Fibroblast of villous mesenchyme (primary cell): ENCODE results near the gene PRELP. TPM values are rescaled to one million over a fixed set of nuclear protein-coding genes. Genes with fewer than 3 reads are reported as not detected.

Source experiments
- DNase-seq: peaks from one replicate; pipeline ENCODE4 v3.0.0-alpha.2; 2010; ENCODE audit warnings: low read depth
- H3K4me3 ChIP-seq: 2 replicates; pipeline ENCODE4 v1.5.1; 2011; ENCODE audit warnings: low read depth, mild to moderate bottlenecking, low read length
- CTCF ChIP-seq: IDR thresholded peaks from 2 replicates; pipeline ENCODE4 v1.5.1; 2012; ENCODE audit warnings: low read depth, mild to moderate bottlenecking, low read length; ENCODE audit not compliant: insufficient read depth
- total RNA-seq: library from RNA; depleted of rRNA; stranded (reverse); fragments of >200 nt; gene quantifications from 2 replicates; pipeline ENCODE4 v1.2.3, GENCODE V29; 2012

PRELP gene
- total RNA-seq, 1 donor, result 0.43 TPM

- DNase-seq, result no peak
- no peak for TF ChIP-seq CTCF
- no peak overlapping the region for H3K4me3 ChIP-seq
Measured at GRCh38 chr1:203473281-203473680, 2.3 kb upstream of the PRELP start.

DNA sequence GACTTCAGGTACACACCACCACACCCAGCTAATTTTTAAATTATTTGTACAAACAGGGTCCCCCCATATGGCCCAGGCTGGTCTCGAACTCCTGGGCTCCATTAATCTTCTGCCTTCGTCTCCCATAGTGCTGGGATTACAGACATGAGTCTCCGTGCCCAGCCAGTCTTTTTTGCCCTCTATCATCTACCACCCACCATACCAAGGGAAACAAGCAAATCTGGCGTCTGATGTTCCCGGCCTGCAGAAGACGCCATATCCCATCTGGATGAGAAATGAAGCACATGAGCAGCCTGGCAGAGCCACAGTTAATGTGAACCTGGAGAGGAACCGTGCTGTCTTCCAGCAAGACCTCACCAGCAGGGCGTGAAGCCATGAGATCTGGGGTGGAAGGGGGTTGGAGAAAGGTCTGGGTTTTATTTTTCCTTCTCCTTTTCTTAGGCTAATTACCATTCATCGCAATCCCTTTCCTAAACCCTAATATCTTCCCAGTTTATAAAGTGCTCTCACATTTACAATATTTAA, 1.8 kb upstream of the PRELP start:
- no peak overlapping the region for H3K4me3 ChIP-seq
- TF ChIP-seq CTCF, result no peak
- no peak for DNase-seq

DNA sequence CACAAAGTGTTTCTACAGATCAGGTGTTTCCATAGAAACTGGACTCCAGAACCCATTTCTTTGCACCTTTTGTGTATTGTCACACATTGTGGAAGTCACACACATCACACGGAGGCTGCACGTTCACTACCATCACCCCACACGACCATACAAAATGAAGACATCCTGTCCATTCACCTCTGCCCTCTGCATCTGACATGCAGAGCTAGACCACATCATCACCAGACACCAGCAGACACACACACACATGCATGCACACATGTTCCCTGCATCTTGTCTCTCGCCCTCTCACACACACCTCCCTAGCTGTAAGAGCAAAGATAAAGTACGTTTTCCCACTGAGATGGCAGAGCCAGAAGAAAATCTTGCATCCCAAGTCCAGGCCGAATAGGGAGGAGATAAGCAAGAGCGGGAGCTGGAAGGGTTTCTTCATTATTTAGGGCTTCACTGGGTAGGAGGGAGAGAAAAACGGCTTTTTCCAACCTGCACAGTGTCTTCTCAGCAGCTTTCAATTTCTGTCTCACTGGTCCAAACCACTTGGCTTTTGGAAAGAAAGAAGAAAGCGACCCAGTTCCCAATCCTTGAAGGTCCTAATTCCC, 709 bp downstream of the PRELP start:
- H3K4me3 ChIP-seq, result no peak overlapping the region
- no peak for TF ChIP-seq CTCF
- DNase-seq, result peak; percentile 6

- H3K4me3 ChIP-seq, result no peak overlapping the region
- TF ChIP-seq CTCF, result no peak
- DNase-seq, result no peak
Measured at GRCh38 chr1:203477748-203478147, 2.1 kb downstream of the PRELP start.

GRCh38 chr1:203478231-203478630, 2.6 kb downstream of the PRELP start:
- H3K4me3 ChIP-seq, result no peak overlapping the region
- no peak for TF ChIP-seq CTCF
- peak; percentile 16 for DNase-seq

DNA sequence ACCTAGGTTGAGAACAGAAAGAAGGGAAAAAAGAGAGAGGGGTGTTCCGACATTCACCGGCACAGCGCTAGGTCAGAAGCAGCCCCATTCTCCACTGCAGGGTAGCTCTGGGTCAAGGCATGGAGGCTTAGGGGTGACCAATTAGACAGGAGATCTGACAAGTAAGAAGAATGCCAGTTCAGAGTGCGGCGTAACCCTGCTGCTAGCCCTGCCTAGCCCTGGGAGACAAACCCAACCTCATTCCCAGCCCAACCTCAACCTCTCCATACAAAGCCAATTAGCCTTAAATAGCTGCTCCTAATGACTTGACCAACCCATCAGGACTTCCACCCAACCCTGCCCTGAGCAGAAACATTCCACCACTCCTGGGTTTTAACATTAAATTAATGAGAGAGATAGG, 3.4 kb downstream of the PRELP start:
- no peak overlapping the region for H3K4me3 ChIP-seq
- no peak for TF ChIP-seq CTCF
- DNase-seq, result no peak

GRCh38 chr1:203479646-203480045, 4.0 kb downstream of the PRELP start:
- peak; percentile 23 for DNase-seq
- TF ChIP-seq CTCF, result no peak
- no peak overlapping the region for H3K4me3 ChIP-seq
